ENCODE measurements around the gene CNIH2.
"Not testable (repeated sequence)": the region's sequence is repeated elsewhere in the genome, so short reads cannot be mapped to it uniquely, and the experiment has no call there.

The CNIH2 gene

DNA sequence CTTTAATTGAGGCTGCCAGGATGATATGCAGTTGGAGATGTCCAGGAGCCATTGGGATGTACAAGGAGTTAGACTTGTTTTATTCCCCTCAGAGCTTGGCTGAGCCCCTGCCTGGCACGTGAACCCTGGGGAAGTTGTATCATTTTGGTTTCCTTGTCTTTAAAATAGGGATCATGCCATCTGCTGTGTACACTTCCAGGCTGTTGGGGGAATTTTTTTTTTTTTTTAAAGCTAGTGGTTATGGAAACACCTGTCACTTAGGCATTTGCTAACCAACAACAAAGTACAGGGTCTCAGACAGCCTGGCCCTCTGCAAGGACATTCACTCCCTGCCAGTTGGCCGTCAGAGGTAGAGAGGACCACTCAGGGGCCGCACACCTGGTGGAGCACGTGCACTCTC is 18.0 kb upstream of the CNIH2 start:
- no peak for DNase-seq (ENCODE audit: low read depth)

DNA sequence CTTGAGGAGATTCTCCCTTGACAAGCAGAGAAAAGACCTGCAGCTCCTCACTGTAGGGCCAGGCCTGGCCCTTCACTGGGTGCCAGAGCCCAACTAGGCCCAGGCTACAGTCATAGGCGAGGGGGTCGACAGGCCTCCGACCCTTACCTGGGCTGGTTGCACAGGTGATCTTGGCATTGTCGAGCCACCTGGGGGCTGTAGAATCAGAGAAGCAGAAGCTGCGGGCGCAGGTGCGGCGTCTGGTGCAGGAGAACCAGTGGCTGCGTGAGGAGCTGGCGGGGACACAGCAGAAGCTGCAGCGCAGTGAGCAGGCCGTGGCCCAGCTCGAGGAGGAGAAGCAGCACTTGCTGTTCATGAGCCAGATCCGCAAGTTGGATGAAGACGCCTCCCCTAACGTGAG is 16.4 kb upstream of the CNIH2 start:
- no peak for DNase-seq (ENCODE audit: low read depth)

- DNase-seq (ENCODE audit: low read depth): no peak
Measured at GRCh38 chr11:66262191-66262590, 15.8 kb upstream of the CNIH2 start.

DNA sequence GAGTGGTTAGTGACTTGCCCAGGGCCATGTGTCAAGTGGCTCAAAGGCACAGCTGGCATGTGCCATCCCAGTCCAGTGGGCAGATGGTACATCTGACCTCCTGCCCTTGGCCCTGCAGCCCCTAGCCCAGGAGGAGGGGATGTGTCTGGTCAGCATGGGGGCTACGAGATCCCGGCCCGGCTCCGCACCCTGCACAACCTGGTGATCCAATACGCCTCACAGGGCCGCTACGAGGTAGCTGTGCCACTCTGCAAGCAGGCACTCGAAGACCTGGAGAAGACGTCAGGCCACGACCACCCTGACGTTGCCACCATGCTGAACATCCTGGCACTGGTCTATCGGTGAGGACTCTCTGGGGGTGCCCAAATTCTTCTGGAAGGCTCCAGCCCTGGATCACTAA is 15.3 kb upstream of the CNIH2 start:
- DNase-seq (ENCODE audit: low read depth): no peak

GRCh38 chr11:66263231-66263630 is 14.7 kb upstream of the CNIH2 start:
- no peak for DNase-seq (ENCODE audit: low read depth)

- no peak for DNase-seq (ENCODE audit: low read depth)
Measured at GRCh38 chr11:66263785-66264184, 14.2 kb upstream of the CNIH2 start.

- no peak for DNase-seq (ENCODE audit: low read depth)
Measured at GRCh38 chr11:66264383-66264782, 13.6 kb upstream of the CNIH2 start.

DNA sequence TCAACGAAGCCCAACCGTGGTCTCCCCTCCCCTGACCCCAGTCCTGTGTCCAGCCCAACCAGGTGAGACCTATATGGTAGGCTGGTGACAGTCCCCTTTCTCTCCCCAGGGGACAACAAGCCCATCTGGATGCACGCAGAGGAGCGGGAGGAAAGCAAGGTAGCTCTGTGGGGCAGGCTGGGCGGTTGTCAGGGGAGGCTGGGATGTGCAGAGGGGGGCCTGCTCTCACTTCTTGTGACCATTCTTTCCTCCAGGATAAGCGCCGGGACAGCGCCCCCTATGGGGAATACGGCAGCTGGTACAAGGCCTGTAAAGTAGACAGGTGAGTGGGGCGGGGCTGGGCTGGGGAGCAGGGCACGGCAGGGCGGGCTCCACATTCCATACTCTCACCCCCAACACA is 13.1 kb upstream of the CNIH2 start:
- DNase-seq (ENCODE audit: low read depth): no peak

- no peak for DNase-seq (ENCODE audit: low read depth)
Measured at GRCh38 chr11:66265531-66266377, 12.2 kb upstream of the CNIH2 start.

GRCh38 chr11:66266378-66267038 is 11.5 kb upstream of the CNIH2 start:
- no peak for DNase-seq (ENCODE audit: low read depth)

DNA sequence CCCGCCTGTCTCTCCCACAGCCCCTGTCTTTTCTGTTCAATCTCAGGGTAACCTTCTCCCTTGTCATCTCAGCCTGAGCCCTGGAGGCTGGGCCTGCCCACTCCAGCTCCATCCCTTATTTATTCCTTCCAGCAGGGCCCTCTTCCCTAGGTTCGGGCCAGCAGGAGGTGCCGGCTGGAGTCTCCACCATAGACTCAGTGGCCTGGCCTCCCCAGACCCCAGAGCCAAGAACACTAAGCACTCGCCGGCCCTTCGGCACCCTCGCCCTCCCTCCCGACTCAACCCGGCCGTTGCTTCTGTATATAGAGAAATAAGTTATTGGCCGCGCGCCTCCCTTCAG is 11.0 kb upstream of the CNIH2 start:
- DNase-seq (ENCODE audit: low read depth): no peak

DNA sequence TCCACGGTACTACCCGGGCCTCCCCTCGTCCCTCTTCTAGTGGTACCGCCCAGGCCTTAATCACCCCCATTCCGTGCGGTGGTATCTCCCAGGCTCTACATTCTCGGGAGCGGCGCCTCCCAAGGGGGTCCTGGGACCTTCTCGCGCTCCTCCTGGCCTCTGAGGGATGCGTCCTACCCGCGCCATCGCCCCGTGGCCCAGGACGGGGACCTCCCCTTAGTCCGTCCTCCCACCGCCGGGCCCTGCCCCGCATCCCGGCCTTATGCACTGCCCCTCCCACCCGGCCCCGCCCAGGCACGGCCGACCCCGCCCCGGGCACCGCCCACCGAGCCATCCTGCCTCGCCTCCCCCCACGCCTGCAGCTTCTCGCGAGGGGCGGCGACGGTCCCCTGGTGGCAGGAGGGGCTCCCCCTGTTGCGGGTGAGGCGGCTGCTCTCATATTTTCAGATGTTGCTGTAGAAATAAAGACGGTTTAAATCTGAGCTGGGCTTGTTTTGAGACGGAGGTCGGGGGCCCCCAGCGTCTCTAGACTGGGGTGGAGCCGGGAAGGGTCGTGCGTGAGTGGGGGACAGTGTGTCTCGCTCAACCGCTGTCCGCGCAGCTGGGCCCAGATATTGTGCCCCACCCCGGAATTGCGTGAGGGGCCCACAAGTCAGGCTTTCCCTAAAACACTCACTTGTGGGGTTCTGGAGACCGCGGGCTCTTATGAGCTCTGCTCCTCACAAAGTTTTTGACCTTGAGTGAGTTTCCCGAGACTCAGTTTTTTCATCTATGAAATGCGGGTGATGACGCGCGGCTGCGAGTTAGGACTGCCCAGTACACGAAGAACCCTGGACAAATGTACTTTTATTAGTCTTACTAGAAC is 10.4 kb upstream of the CNIH2 start:
- peak; percentile 79 for DNase-seq (ENCODE audit: low read depth)

DNA sequence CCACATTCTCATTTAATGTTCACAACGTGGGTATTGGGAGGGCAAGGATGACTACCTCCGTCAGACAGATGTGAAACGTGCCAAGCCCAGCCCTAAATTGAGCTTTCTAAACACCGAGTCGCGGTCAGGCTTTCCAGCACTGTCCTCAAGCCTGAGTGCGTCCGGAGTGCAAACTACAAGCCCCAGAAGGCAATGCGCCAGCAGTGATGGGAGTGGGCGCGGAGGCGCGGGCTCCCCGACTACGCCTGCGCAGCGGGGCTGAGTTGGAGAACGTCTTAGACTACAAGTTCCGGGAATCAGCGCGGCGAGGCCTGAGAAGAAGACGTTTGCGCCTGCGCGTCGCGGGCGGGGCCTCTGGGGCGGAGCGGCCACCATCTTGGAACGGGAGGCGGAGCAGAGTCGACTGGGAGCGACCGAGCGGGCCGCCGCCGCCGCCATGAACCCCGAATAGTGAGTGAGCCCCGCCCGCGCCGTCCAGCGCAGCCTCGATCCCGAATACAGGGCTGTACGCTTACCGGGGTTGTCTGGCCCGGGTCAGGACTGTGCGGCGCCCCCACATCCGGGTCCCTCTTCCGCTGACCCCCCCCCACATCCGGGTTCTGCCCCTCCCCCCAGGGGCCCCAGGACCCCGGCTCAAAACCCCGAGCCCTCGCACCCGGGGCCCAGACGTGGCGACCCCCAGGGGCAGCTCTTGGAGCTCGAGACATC is 9.6 kb upstream of the CNIH2 start, which contains the start of gene RAB1B:
Gene RAB1B (plus strand): TSS at position 396 of the 708 bp plus-strand sequence. CDS start 41 bp downstream, at position 437.
- DNase-seq (ENCODE audit: low read depth): peak; percentile 100

DNA sequence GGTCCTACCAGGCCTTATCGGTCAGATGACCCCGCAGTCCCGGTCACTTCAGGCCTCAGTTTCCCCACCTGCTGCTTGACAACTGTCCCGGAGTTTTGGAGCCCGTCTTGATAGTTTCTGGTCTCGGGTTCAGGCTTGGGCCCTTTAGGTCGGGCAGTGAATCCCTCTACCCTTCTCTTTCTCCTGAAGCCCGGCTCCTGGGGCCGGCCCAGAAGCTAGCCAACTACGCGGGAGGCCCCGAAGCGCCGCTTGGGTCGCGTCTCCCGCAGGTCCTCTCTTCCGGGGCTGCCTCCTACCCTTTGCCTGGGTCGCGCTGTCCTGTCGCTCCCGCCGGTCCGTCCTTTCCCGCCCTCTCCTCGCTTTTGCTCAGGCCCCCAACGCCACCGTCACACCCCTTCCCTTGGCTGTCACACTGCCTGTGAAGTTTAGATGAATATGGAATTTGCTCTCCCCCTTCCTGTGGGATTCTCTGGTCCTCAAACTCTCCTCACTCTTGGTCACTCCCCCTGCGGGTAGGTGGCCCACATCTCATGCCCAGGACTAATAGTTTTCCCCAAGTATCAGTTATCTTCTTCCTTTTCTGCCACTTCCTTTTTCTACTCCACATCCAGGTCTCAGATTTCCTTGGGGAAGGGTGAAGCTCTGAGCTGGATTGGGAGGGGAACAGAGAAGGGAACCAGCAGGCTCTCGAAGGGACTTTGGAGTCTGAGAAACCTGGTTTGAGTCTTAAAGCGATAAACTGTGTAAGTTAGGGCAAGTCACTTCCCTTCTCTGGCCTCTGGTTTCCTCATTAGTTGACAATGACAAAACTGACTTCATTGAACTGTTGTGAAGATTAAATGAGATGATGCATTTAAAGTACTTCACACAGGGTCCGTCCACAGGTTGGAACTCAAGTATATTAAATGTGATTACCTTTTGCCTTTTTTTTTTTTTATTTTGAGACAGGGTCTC is 8.7 kb upstream of the CNIH2 start:
- no peak for DNase-seq (ENCODE audit: low read depth)

- DNase-seq (ENCODE audit: low read depth): no peak
Measured at GRCh38 chr11:66271816-66272215, 6.2 kb upstream of the CNIH2 start.

GRCh38 chr11:66272596-66272995 is 5.4 kb upstream of the CNIH2 start:
- no peak for DNase-seq (ENCODE audit: low read depth)

DNA sequence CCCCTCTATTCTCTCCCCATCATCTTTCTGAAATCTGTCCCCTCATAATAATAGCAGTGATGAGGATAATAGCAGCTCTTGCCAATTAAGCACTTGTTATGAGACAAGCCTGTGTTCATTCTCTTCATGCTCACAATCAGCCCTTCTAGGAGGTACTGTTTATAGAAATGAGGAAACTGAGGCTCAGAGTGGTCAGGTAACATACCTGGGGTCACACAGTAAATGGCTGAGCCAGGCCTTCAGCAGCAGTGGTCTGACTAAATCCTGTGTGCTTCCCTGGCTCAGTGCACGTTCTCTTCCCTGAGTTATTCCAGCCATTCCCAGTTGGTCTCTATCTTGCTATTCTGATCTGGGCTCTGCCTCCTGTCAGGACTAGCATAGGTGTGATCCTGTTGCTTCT is 3.8 kb upstream of the CNIH2 start:
- no peak for DNase-seq (ENCODE audit: low read depth)

DNA sequence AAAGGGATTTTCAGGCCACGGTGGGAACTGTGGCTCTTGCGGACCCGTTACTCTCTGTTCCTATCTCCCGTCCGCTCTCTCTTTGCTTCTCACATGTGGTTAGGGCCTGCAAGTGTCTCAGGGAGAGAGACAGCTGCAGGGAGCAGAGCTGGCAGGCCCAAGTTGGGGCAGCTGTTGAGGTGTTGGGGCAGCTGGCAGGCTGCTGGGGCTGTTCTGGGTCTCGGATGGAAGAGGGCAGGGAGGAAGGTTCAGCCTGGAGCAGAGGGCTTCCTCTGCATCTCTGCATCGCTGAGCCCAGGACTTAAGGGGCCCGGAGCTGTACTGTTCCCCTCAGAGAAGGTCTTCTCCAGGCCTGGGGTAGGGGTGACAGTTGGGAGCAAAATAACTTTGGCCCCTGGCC is 2.6 kb upstream of the CNIH2 start:
- no peak for DNase-seq (ENCODE audit: low read depth)

GRCh38 chr11:66275984-66276612 is 1.9 kb upstream of the CNIH2 start:
- no peak for DNase-seq (ENCODE audit: low read depth)

GRCh38 chr11:66276619-66277018 is 1.4 kb upstream of the CNIH2 start:
- not testable (repeated sequence) for DNase-seq (ENCODE audit: low read depth)
